H1 (cell line): ENCODE measurements around the gene MAP2K7. TPM values are rescaled to one million over a fixed set of nuclear protein-coding genes. Genes with fewer than 3 reads are reported as not detected.

ENCODE experiments used
- CTCF ChIA-PET: fragments of 300-600 bp; sonication (Branson Sonifier 250); formaldehyde crosslinking; loops from one replicate; lab custom pipeline; 2021; ENCODE audit not compliant: partially characterized antibody; lab: Charles Lee
- POLR2A ChIA-PET: fragments of 300-600 bp; sonication (Branson Sonifier 250); formaldehyde crosslinking; loops from one replicate; lab custom pipeline; 2021; ENCODE audit warnings: inconsistent platforms; ENCODE audit not compliant: partially characterized antibody; lab: Charles Lee
- DNase-seq, 2 experiments: peaks; one replicate each; pipeline versions ENCODE4 v3.0.0 to v3.0.0-alpha.2; 2010 to 2022; ENCODE audit warnings: low spot score in 2 of 2, low read depth in 1 of 2, mixed read lengths in 1 of 2
- FAIRE-seq: peaks from 2 replicates; lab custom pipeline; 2011; peaks lifted over from hg19 to GRCh38; lab: Jason Lieb, UNC
- H2AFZ ChIP-seq: 2 replicates; pipeline ENCODE4 v1.8.1; 2012; ENCODE audit warnings: low read length, inconsistent platforms
- H2AK5ac ChIP-seq: 2 replicates; pipeline ENCODE4 v1.6.1; 2013; ENCODE audit warnings: low read depth, low read length
- H2BK120ac ChIP-seq: replicated peaks from 2 replicates; pipeline ENCODE3; 2013; ENCODE audit warnings: low read depth, low read length, inconsistent platforms
- H2BK12ac ChIP-seq: 2 replicates; pipeline ENCODE4 v1.6.1; 2013; ENCODE audit warnings: low read depth, low read length
- H2BK15ac ChIP-seq: 2 replicates; pipeline ENCODE4 v1.6.1; 2013; ENCODE audit warnings: low read length
- H2BK20ac ChIP-seq: 2 replicates; pipeline ENCODE4 v1.6.1; 2013; ENCODE audit warnings: low read length
- H2BK5ac ChIP-seq: 2 replicates; pipeline ENCODE4 v1.6.1; 2013; ENCODE audit warnings: low read depth, low read length
- H3K14ac ChIP-seq: 2 replicates; pipeline ENCODE4 v1.6.1; 2013; ENCODE audit warnings: inconsistent platforms; ENCODE audit not compliant: insufficient read length
- H3K18ac ChIP-seq: 2 replicates; pipeline ENCODE4 v1.6.1; 2013; ENCODE audit warnings: low read length; ENCODE audit errors: extremely low read depth
- H3K23ac ChIP-seq: 2 replicates; pipeline ENCODE4 v1.6.1; 2013; ENCODE audit warnings: inconsistent platforms; ENCODE audit not compliant: insufficient read length
- H3K23me2 ChIP-seq: 2 replicates; pipeline ENCODE4 v1.6.1; 2013; ENCODE audit warnings: low read depth, low read length
- H3K27ac ChIP-seq: 2 replicates; pipeline ENCODE4 v1.6.1; 2011; ENCODE audit warnings: low read depth, low read length, inconsistent platforms
- H3K27me3 ChIP-seq, 4 experiments: replicated peaks in 1 of 4; 1 replicate in 1 of 4; 2 replicates in 3 of 4; pipeline versions ENCODE4 v1.6.1 to v1.8.1; 2011 to 2013; ENCODE audit warnings: low read length in 3 of 4, mild to moderate bottlenecking in 3 of 4, inconsistent platforms in 2 of 4, mixed read lengths in 2 of 4, moderate library complexity in 1 of 4; ENCODE audit not compliant: control insufficient read depth in 3 of 4, insufficient read depth in 3 of 4; ENCODE audit errors: extremely low read depth in 1 of 4
- H3K36me3 ChIP-seq, 4 experiments: 2 replicates each; pipeline versions ENCODE4 v1.6.1 to v1.8.1; 2011 to 2013; ENCODE audit warnings: mild to moderate bottlenecking in 4 of 4, low read length in 3 of 4, moderate library complexity in 2 of 4, control low read depth in 1 of 4, inconsistent platforms in 1 of 4; ENCODE audit not compliant: insufficient read depth in 4 of 4, control insufficient read depth in 2 of 4
- H3K4ac ChIP-seq: replicated peaks from 2 replicates; pipeline ENCODE3; 2013; ENCODE audit warnings: low read length, low read depth, mixed read lengths, inconsistent platforms; ENCODE audit not compliant: insufficient read length
- H3K4me1 ChIP-seq, 4 experiments: replicated peaks in 1 of 4; 1 replicate in 1 of 4; 2 replicates in 3 of 4; pipeline versions ENCODE4 v1.6.1 to v1.8.1; 2011 to 2013; ENCODE audit warnings: low read length in 3 of 4, inconsistent platforms in 2 of 4, mixed read lengths in 1 of 4; ENCODE audit not compliant: insufficient read depth in 4 of 4, control insufficient read depth in 3 of 4
- H3K4me2 ChIP-seq, 2 experiments: 2 replicates each; pipeline versions ENCODE4 v1.6.1 to v1.8.1; 2011 to 2013; ENCODE audit warnings: low read depth in 2 of 2, low read length in 2 of 2, control low read depth in 1 of 2, inconsistent platforms in 1 of 2, mild to moderate bottlenecking in 1 of 2; ENCODE audit not compliant: insufficient read depth in 1 of 2
- H3K4me3 ChIP-seq, 4 experiments: fragments of 200-600, 300-600 bp in 1 of 4; sonication (generic), shearing (Covaris generic), sonication (Bioruptor Twin) in 1 of 4; 2 replicates each; pipeline versions ENCODE4 v1.5.1 to v1.8.1; 2011 to 2016; ENCODE audit warnings: low read length in 4 of 4, low read depth in 3 of 4, control low read depth in 2 of 4, inconsistent platforms in 2 of 4, mild to moderate bottlenecking in 2 of 4, mixed read lengths in 1 of 4, moderate library complexity in 1 of 4; ENCODE audit not compliant: insufficient read depth in 2 of 4; ENCODE audit errors: extremely low read depth in 1 of 4
- H3K56ac ChIP-seq: replicated peaks from 2 replicates; pipeline ENCODE3; 2013; ENCODE audit warnings: low read depth, mild to moderate bottlenecking, mixed read lengths, low read length, inconsistent platforms; ENCODE audit not compliant: insufficient read length
- H3K79me1 ChIP-seq: 2 replicates; pipeline ENCODE4 v1.6.1; 2013; ENCODE audit warnings: low read depth, low read length, control low read depth
- H3K79me2 ChIP-seq, 2 experiments: 2 replicates each; pipeline versions ENCODE4 v1.6.1 to v1.8.1; 2012 to 2013; ENCODE audit warnings: low read length in 2 of 2, mild to moderate bottlenecking in 2 of 2, inconsistent platforms in 1 of 2; ENCODE audit not compliant: insufficient read depth in 2 of 2, control insufficient read depth in 1 of 2
- H3K9ac ChIP-seq, 4 experiments: replicated peaks in 1 of 4; 1 replicate in 1 of 4; 2 replicates in 3 of 4; pipeline versions ENCODE4 v1.6.1 to v1.8.1; 2011 to 2013; ENCODE audit warnings: low read depth in 3 of 4, low read length in 3 of 4, control low read depth in 2 of 4, mild to moderate bottlenecking in 2 of 4, moderate library complexity in 2 of 4, inconsistent platforms in 1 of 4; ENCODE audit errors: extremely low read depth in 1 of 4
- H3K9me3 ChIP-seq, 2 experiments: 2 replicates each; pipeline versions ENCODE4 v1.6.1 to v1.8.1; 2012 to 2013; ENCODE audit warnings: mild to moderate bottlenecking in 2 of 2, moderate library complexity in 2 of 2, control low read depth in 1 of 2, inconsistent platforms in 1 of 2, low read depth in 1 of 2, low read length in 1 of 2, mixed read lengths in 1 of 2; ENCODE audit not compliant: insufficient read depth in 2 of 2
- H4K20me1 ChIP-seq, 2 experiments: replicated peaks in 1 of 2; 2 replicates each; pipeline versions ENCODE3 to v1.8.1; 2011 to 2013; ENCODE audit warnings: inconsistent platforms in 2 of 2, low read length in 2 of 2, mild to moderate bottlenecking in 1 of 2; ENCODE audit not compliant: insufficient read depth in 2 of 2, control insufficient read depth in 1 of 2
- H4K5ac ChIP-seq: 2 replicates; pipeline ENCODE4 v1.6.1; 2013; ENCODE audit warnings: low read length, low read depth, mixed read lengths, inconsistent platforms; ENCODE audit not compliant: insufficient read length
- H4K8ac ChIP-seq: 2 replicates; pipeline ENCODE4 v1.8.0; 2013; ENCODE audit warnings: mild to moderate bottlenecking, moderate library complexity, low read length, inconsistent platforms; ENCODE audit not compliant: insufficient read depth; ENCODE audit errors: extremely low read depth
- H4K91ac ChIP-seq: replicated peaks from 2 replicates; pipeline ENCODE3; 2013; ENCODE audit warnings: low read length, mixed read lengths, inconsistent platforms; ENCODE audit not compliant: insufficient read length
- CTCF ChIP-seq, 3 experiments: IDR thresholded peaks; 1 replicate in 2 of 3; 2 replicates in 1 of 3; pipeline versions ENCODE4 v1.5.1 to v1.6.1; 2011; ENCODE audit warnings: low read length in 3 of 3, mild to moderate bottlenecking in 3 of 3, inconsistent platforms in 2 of 3, low read depth in 1 of 3, moderate library complexity in 1 of 3; ENCODE audit not compliant: insufficient read depth in 1 of 3; ENCODE audit errors: control extremely low read depth in 1 of 3
- JUN ChIP-seq: IDR thresholded peaks from 2 replicates; pipeline ENCODE4 v1.6.1; 2011; ENCODE audit warnings: low read depth, mild to moderate bottlenecking, improper control_type of control experiment, low read length
- RAD21 ChIP-seq, 2 experiments: IDR thresholded peaks in 1 of 2; conservative IDR thresholded peaks in 1 of 2; 2 replicates each; pipeline ENCODE4 v1.6.1; 2011; ENCODE audit warnings: low read depth in 2 of 2, low read length in 2 of 2, improper control_type of control experiment in 1 of 2, inconsistent platforms in 1 of 2, mild to moderate bottlenecking in 1 of 2, moderate library complexity in 1 of 2
- WGBS, 2 experiments: shearing (Covaris generic) in 1 of 2; methylation state at CpG; one replicate each; pipeline versions ENCODE4 v1.1.6 to v1.1.7; 2013 to 2015; ENCODE audit warnings: low lambda C conversion rate in 2 of 2, mixed read lengths in 2 of 2, inconsistent platforms in 1 of 2, low coverage in 1 of 2, missing lambda C conversion rate in 1 of 2; ENCODE audit not compliant: insufficient replicate concordance in 2 of 2, insufficient coverage in 1 of 2, insufficient read length in 1 of 2; ENCODE audit errors: extremely low coverage in 1 of 2, missing lambda C conversion rate in 1 of 2; 5-methylcytosine and 5-hydroxymethylcytosine counted together
- polyA plus RNA-seq, 7 experiments: library from polyadenylated mRNA; depleted of rRNA in 3 of 7; stranded (reverse) in 5 of 7; unstranded in 2 of 7; fragments of >200 nt in 5 of 7; fragments of 200-250 nt in 2 of 7; gene quantifications; 1 replicate in 5 of 7; 2 replicates in 1 of 7; 4 replicates in 1 of 7; pipeline versions ENCODE4 v1.2.1 to v1.2.3, GENCODE V29; 2011 to 2013; ENCODE audit warnings: missing spikeins in 2 of 7, mixed read lengths in 2 of 7
- total RNA-seq: library from RNA; stranded (reverse); fragmentation: NEBNext Ultra II Directional; extraction: Animal tissue kit (Norgen Biotek cat#: 25700); gene quantifications from 2 replicates; pipeline ENCODE4 v1.2.1, GENCODE V29; 2021

Gene MAP2K7
- total and polyA plus RNA-seq, 2 of the 8 experiments (the other 6 are each of a cell fraction or from before 2014, with no cell fraction given): 8.9 to 38.3 TPM

GRCh38 chr19:7908742-7909461 is 5.2 kb downstream of the MAP2K7 start:
- TF ChIP-seq RAD21 (IDR thresholded peaks at IDR 0.05 in 1 of 2, conservative IDR thresholded peaks at IDR 0.05 in 1 of 2; ENCODE audit: low read depth in 2 of 2, low read length in 2 of 2): 0 out of 4 replicates have a peak, but pooled peaks of 1 of the 2 experiments have one; percentile 12
- peak; percentile 30 to 44 (median 32) for TF ChIP-seq CTCF (IDR thresholded peaks at IDR 0.05; ENCODE audit: control extremely low read depth in 1 of 3, insufficient read depth in 1 of 3, low read depth in 1 of 3, low read length in 3 of 3)
- no peak for TF ChIP-seq JUN
- H4K8ac ChIP-seq: no peak overlapping the region
- no peaks in the 10 kb centered on the region for H3K9me3 ChIP-seq
- H3K23ac ChIP-seq: no peak overlapping the region
- H2AK5ac ChIP-seq: no peak overlapping the region
- H2BK20ac ChIP-seq: no peak overlapping the region
- no peak overlapping the region for H2BK120ac ChIP-seq
- ChIA-PET POLR2A (interaction anchor here (1.0 to 2.3 kb wide), 8 partner anchors 8 to 51 kb away, joined by 4 to 12 read pairs (median 6); partner anchors contain the start of gene TIMM44), CTCF (interaction anchor here (0.8 to 1.8 kb wide), 12 partner anchors 8 to 185 kb away, joined by 3 to 12 read pairs (median 4); no protein-coding TSS in a partner anchor)
- H4K5ac ChIP-seq: no peak overlapping the region
- H3K23me2 ChIP-seq: peaks cover 5% of the 10 kb centered on the region; the same call in 1 of the 2 replicates
- H3K36me3 ChIP-seq: peaks cover 5 to 30% (median 16%) of the 10 kb centered on the region in 4 experiments; a peak in 5 of 8 replicates
- no peak overlapping the region for H2AFZ ChIP-seq
- no peak overlapping the region for H2BK15ac ChIP-seq
- H3K18ac ChIP-seq: no peak overlapping the region
- DNase-seq (no peak), FAIRE-seq (no peak)
- peaks cover 5 to 19% of the 10 kb centered on the region in 2 experiments for H4K20me1 ChIP-seq
- 87% methylated on average over 16 of the region's 19 CpGs; no CpG with 5 or more reads in 1 of the 2 experiments for WGBS, 2 experiments
- no peak overlapping the region for H3K4me2 ChIP-seq
- peaks cover 0 to 1% (median 0%) of the 10 kb centered on the region in 4 experiments; a peak in 1 of 7 replicates for H3K27me3 ChIP-seq
- no peak overlapping the region for H3K4me3 ChIP-seq
- peaks cover 11% of the 10 kb centered on the region for H3K79me1 ChIP-seq
- no peak overlapping the region for H3K9ac ChIP-seq
- peaks cover 0 to 5% (median 4%) of the 10 kb centered on the region in 4 experiments; a peak in 5 of 7 replicates for H3K4me1 ChIP-seq
- H2BK12ac ChIP-seq: no peak overlapping the region
- no peak overlapping the region for H3K14ac ChIP-seq
- H3K4ac ChIP-seq: no peak overlapping the region
- H3K79me2 ChIP-seq: peaks cover 0 to 22% of the 10 kb centered on the region in 2 experiments; a peak in 2 of 4 replicates
- H4K91ac ChIP-seq: no peak overlapping the region
- H3K56ac ChIP-seq: no peak overlapping the region
- H2BK5ac ChIP-seq: no peak overlapping the region
- no peak overlapping the region for H3K27ac ChIP-seq
